MM.1S (cell line): Measurements from ENCODE around the gene OR51G2.

Source experiments
- DNase-seq: peaks from one replicate; pipeline ENCODE4 v3.0.0-alpha.2; 2015
- H2AFZ ChIP-seq: fragments of 300-600 bp; sonication (generic); 2 replicates; pipeline ENCODE4 v1.6.0; 2016; ENCODE audit warnings: antibody characterized with exemption, low read length
- H3F3A ChIP-seq: fragments of 300-600 bp; sonication (generic); 2 replicates; pipeline ENCODE4 v1.6.1; 2016; ENCODE audit warnings: mild to moderate bottlenecking, antibody characterized with exemption, low read length, moderate library complexity, mixed read lengths; ENCODE audit not compliant: insufficient read depth
- H3K27ac ChIP-seq: fragments of 300-600 bp; sonication (generic); 2 replicates; pipeline ENCODE4 v1.5.1; 2016; ENCODE audit warnings: mild to moderate bottlenecking, low read length
- H3K27me3 ChIP-seq: fragments of 300-600 bp; sonication (generic); replicated peaks from 2 replicates; pipeline ENCODE4 v1.6.0; 2016; ENCODE audit warnings: low read length; ENCODE audit not compliant: insufficient read depth
- H3K36me3 ChIP-seq: fragments of 300-600 bp; sonication (generic); replicated peaks from 2 replicates; pipeline ENCODE4 v1.6.1; 2016; ENCODE audit warnings: mild to moderate bottlenecking, low read length, mixed read lengths; ENCODE audit not compliant: insufficient read depth
- H3K4me1 ChIP-seq: fragments of 300-600 bp; sonication (generic); 2 replicates; pipeline ENCODE4 v1.6.1; 2016; ENCODE audit warnings: low read length, mixed read lengths
- H3K4me2 ChIP-seq: fragments of 300-600 bp; sonication (generic); 2 replicates; pipeline ENCODE4 v1.6.0; 2016; ENCODE audit warnings: low read depth, low read length
- H3K4me3 ChIP-seq: fragments of 300-600 bp; sonication (generic); 2 replicates; pipeline ENCODE4 v1.5.1; 2016; ENCODE audit warnings: low read length, mixed read lengths
- H3K79me2 ChIP-seq: fragments of 300-600 bp; sonication (generic); 2 replicates; pipeline ENCODE4 v1.6.1; 2016; ENCODE audit warnings: mixed run types, low read length, mixed read lengths
- H3K9ac ChIP-seq: fragments of 300-600 bp; sonication (generic); 2 replicates; pipeline ENCODE4 v1.6.1; 2016; ENCODE audit warnings: low read length, mixed read lengths
- H3K9me2 ChIP-seq: fragments of 300-600 bp; sonication (generic); replicated peaks from 2 replicates; pipeline ENCODE4 v1.6.1; 2016; ENCODE audit warnings: mild to moderate bottlenecking, low read length, mixed read lengths; ENCODE audit not compliant: insufficient read depth
- H3K9me3 ChIP-seq: fragments of 300-600 bp; sonication (generic); replicated peaks from 2 replicates; pipeline ENCODE4 v1.6.1; 2016; ENCODE audit warnings: mild to moderate bottlenecking, low read length, mixed read lengths; ENCODE audit not compliant: insufficient read depth
- H4K20me1 ChIP-seq: fragments of 300-600 bp; sonication (generic); 2 replicates; pipeline ENCODE4 v1.6.1; 2016; ENCODE audit warnings: mild to moderate bottlenecking, low read length, moderate library complexity, mixed read lengths; ENCODE audit not compliant: insufficient read depth
- EZH2 ChIP-seq: fragments of 300-600 bp; sonication (generic); optimal IDR thresholded peaks from 2 replicates; pipeline ENCODE3; 2017; ENCODE audit warnings: low read depth, mild to moderate bottlenecking, antibody characterized with exemption, low read length, mixed read lengths
- EZH2phosphoT487 ChIP-seq: fragments of 300-600 bp; sonication (generic); IDR thresholded peaks from 2 replicates; pipeline ENCODE4 v1.6.1; 2018; ENCODE audit warnings: antibody characterized with exemption, low read length
- TF ChIP-seq, protein P1 (sequence below): fragments of 300-600 bp; sonication (generic); IDR thresholded peaks from 2 replicates; pipeline ENCODE4 v1.5.1; 2016; ENCODE audit warnings: antibody characterized with exemption, low read length, mixed read lengths

The OR51G2 gene

DNA sequence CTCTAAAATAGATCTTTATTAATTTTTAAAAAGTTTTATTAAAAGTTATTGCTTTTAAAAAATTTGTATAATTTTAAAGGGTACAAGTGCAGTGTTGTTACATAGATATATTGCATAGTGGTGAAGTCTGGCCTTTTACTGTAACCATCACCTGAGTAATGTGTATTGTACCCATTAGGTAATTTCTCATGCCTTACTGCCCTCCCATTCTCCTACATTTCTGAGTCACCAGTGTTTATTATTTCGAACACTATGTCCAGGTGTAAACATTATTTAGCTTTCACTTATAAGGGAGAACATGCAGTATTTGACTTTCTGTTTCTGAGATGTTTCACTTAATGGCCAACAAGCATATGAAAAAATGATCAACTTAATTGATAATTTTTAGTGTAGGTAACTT lies 2.6 kb upstream of the OR51G2 start:
- Histone ChIP-seq H3K9me3 (no peaks in the 10 kb centered on the region), H3K9me2 (no peaks in the 10 kb centered on the region), H3K36me3 (no peaks in the 10 kb centered on the region), H3K79me2 (no peaks in the 10 kb centered on the region), H3K4me3 (no peak overlapping the region), H3K4me1 (no peaks in the 10 kb centered on the region), H3F3A (no peaks in the 10 kb centered on the region), H3K9ac (no peak overlapping the region), H2AFZ (no peak overlapping the region), H3K27ac (no peak overlapping the region), H3K4me2 (no peak overlapping the region), H4K20me1 (no peaks in the 10 kb centered on the region), H3K27me3 (no peaks in the 10 kb centered on the region)
- no peak for DNase-seq
- TF ChIP-seq EZH2phosphoT487, result no peak

DNA sequence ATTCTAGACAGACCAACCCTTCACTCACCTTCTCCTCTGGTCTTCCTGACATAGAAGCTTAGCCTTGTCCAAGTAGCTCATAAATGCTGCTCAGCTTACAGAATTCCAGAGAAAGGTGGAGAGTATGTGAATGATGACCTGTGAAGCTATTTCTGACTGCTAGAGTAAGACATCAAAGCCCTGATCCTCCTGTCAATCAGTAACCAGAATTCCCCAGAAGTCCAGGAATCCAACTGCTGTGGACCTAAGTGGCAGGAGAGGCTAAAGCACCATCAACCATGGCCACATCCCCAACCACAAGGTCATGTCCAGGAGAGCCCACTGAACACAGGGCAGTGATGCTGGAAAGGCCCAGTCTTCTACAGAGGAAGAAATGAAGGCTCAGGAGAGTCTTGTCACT lies 2.6 kb downstream of the OR51G2 start:
- Histone ChIP-seq H3K27me3 (no peaks in the 10 kb centered on the region), H3K27ac (no peak overlapping the region), H2AFZ (no peak overlapping the region), H4K20me1 (no peaks in the 10 kb centered on the region), H3K36me3 (no peaks in the 10 kb centered on the region), H3K9ac (no peak overlapping the region), H3K4me1 (no peaks in the 10 kb centered on the region), H3K9me3 (no peaks in the 10 kb centered on the region), H3K4me2 (no peak overlapping the region), H3K4me3 (no peak overlapping the region), H3K79me2 (no peaks in the 10 kb centered on the region), H3K9me2 (no peaks in the 10 kb centered on the region), H3F3A (no peaks in the 10 kb centered on the region)
- DNase-seq, result no peak
- TF ChIP-seq, protein P1, sequence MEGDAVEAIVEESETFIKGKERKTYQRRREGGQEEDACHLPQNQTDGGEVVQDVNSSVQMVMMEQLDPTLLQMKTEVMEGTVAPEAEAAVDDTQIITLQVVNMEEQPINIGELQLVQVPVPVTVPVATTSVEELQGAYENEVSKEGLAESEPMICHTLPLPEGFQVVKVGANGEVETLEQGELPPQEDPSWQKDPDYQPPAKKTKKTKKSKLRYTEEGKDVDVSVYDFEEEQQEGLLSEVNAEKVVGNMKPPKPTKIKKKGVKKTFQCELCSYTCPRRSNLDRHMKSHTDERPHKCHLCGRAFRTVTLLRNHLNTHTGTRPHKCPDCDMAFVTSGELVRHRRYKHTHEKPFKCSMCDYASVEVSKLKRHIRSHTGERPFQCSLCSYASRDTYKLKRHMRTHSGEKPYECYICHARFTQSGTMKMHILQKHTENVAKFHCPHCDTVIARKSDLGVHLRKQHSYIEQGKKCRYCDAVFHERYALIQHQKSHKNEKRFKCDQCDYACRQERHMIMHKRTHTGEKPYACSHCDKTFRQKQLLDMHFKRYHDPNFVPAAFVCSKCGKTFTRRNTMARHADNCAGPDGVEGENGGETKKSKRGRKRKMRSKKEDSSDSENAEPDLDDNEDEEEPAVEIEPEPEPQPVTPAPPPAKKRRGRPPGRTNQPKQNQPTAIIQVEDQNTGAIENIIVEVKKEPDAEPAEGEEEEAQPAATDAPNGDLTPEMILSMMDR, result no peak
- TF ChIP-seq EZH2phosphoT487, result no peak
- TF ChIP-seq EZH2, result no peak

DNA sequence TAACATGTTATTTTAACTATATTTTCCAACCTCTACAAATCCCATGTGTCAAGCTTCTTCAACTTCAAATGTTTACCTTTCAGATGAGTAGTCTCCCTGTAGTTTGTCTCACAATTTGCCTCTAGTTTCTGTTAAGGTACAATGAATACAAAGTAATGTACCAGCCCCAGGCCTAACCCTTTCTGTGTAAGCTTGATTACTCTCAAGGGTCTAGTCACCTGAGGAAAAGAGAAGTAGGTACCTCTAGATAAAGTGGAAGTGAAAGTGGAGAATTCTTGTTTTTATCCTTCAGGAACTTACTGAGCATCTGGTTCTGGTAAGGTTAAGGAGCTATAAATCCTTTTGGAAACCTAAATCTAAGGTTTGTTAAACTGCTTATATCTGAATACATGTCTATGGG lies 15.7 kb downstream of the OR51G2 start, which contains the start of gene OR51A7:
Gene OR51A7, plus strand, starts transcription at position 300 of the 400 bp plus-strand sequence. CDS start 3,587 bp downstream, outside the sequence.
- H3K79me2 ChIP-seq, result no peaks in the 10 kb centered on the region
- H3K4me1 ChIP-seq, result no peaks in the 10 kb centered on the region
- TF ChIP-seq EZH2 (no peak), EZH2phosphoT487 (no peak)
- TF ChIP-seq, protein P1, result no peak
- no peaks in the 10 kb centered on the region for H3K9me2 ChIP-seq
- no peak within 1 kb of the TSS for H3K4me3 ChIP-seq
- no peaks in the 10 kb centered on the region for H3K36me3 ChIP-seq
- no peak within 1 kb of the TSS for H3K27ac ChIP-seq
- H3K9me3 ChIP-seq, result no peaks in the 10 kb centered on the region
- no peaks in the 10 kb centered on the region for H4K20me1 ChIP-seq
- DNase-seq, result no peak
- no peaks in the 10 kb centered on the region for H3K27me3 ChIP-seq
- no peak within 1 kb of the TSS for H2AFZ ChIP-seq
- H3F3A ChIP-seq, result no peaks in the 10 kb centered on the region
- H3K4me2 ChIP-seq, result no peak within 1 kb of the TSS
- H3K9ac ChIP-seq, result no peak within 1 kb of the TSS

DNA sequence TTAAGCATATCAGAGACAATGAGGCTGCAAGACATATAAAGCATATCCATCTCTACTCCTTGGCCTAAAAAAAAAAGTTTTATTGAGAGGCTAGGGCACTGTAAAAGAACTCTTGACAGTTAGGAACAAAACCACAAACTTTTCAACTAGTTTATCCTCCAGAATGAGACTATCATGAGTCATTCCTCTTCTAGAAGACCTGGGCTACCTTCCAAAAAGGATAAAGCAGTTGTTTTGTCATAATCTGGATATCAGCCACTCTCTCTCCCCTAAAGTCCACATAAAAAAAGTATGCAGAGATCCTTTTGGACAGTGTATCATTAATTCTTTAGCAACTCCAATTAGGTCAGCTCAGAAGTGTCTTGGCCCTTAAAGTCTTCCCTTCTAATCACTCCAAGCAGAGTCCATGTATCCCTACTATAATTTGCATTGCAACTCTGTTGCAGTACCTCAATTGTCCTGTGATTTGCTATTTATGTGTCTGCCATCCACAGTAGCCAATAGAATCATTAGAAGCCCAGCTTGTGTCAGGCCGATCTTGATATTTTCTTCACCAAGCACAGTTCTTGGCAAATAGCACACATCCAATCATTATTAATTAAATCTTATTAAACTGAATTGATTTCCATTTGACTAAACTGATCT lies 27.0 kb downstream of the OR51G2 start:
- H3K79me2 ChIP-seq, result no peaks in the 10 kb centered on the region
- H3K4me3 ChIP-seq, result no peak overlapping the region
- no peak overlapping the region for H3K9ac ChIP-seq
- no peak overlapping the region for H3K4me2 ChIP-seq
- no peaks in the 10 kb centered on the region for H3K27me3 ChIP-seq
- no peak overlapping the region for H2AFZ ChIP-seq
- no peaks in the 10 kb centered on the region for H3K36me3 ChIP-seq
- no peaks in the 10 kb centered on the region for H3K4me1 ChIP-seq
- H3F3A ChIP-seq, result no peaks in the 10 kb centered on the region
- H3K27ac ChIP-seq, result no peak overlapping the region
- TF ChIP-seq, protein P1, result no peak
- TF ChIP-seq EZH2 (no peak), EZH2phosphoT487 (no peak)
- H3K9me2 ChIP-seq, result no peaks in the 10 kb centered on the region
- no peaks in the 10 kb centered on the region for H4K20me1 ChIP-seq
- no peak for DNase-seq
- H3K9me3 ChIP-seq, result no peaks in the 10 kb centered on the region
